Non-pigmented ciliary epithelial cell (primary cell): Measurements from ENCODE around the gene ASCC1.
A peak's percentile ranks its signal among the peaks of the same experiment; 100 is the strongest.
"Not testable (repeated sequence)": the region's sequence is repeated elsewhere in the genome, so short reads cannot be mapped to it uniquely, and the experiment has no call there.

ENCODE experiments used
- DNase-seq: peaks from one replicate; pipeline ENCODE4 v3.0.0-alpha.2; 2010; ENCODE audit warnings: low read depth

The ASCC1 gene

DNA sequence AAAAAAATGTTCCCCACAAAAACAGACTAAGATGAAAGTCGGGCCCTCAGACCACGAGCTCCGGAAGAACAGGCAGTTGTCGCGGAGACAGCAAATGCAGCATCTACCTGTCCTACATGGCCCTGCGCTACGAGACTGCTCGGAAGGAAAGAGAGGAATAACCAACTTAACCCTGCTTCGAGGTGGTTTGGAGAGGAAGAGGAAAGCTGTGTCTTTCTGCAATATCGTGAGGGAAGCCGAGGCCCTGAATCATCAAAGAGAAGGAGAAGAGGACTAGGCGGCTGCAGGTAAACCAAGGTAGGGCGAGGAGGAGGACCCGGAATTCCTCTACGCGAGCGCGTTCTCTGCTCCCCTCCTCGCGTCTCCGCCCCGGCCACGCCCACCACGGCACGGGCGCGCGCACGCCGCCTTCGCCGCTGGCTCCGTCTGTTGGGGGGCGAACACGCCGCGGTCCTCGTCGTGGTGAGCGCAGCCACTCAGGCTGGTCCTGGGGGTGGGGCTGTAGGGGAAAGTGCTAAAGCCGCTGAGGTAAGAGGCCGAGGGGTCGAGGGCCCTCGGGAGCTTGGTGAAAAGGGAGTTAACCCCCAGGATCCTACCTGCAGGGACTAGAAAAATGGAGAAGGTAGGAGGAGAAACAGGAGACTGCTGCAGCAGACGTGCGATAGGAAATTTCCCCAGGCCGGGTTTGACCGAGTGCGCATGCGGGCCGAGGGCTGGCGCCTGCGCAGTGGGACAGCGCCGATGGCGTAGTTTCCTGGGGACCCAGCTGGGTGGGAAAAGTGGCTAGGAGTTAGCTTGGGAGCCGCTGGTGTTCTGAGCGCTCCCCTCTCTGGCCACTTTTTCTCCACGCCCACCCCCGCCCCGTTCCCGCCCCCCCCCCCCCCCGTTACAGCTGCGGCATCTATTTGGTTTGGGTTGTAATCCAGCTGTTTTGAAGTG is at the start of gene ASCC1, which contains the start of gene ANAPC16:
Gene ASCC1, minus strand, starts transcription at position 666 of the 939 bp plus-strand sequence. CDS start 2,978 bp downstream, outside the sequence.
Gene ANAPC16, plus strand, starts transcription at position 402 of the 939 bp plus-strand sequence. CDS start 7,903 bp downstream, outside the sequence.
- DNase-seq = peak; percentile 46

DNA sequence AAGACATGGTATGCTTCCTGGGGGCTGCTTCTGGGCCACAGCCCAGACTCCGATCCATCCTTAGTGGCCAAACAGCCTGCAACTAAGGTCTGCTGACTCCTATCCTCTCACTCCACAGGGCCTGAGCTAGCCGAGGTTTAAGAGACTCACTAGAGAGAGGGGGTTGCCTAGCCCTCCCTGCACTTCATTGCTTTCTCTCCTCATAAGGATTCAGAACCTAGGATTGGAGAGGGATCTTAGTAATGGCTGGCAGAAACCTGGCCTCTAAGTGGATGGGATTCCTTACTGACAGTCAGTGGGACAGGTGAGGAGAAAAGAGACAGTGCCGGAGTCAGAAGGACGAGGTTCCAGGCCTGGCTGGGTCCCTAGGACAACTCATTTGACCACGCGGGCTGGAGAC is 49.4 kb upstream of the ASCC1 start:
- DNase-seq = no peak

GRCh38 chr10:72264536-72264935 is 48.5 kb upstream of the ASCC1 start:
- DNase-seq = no peak

DNA sequence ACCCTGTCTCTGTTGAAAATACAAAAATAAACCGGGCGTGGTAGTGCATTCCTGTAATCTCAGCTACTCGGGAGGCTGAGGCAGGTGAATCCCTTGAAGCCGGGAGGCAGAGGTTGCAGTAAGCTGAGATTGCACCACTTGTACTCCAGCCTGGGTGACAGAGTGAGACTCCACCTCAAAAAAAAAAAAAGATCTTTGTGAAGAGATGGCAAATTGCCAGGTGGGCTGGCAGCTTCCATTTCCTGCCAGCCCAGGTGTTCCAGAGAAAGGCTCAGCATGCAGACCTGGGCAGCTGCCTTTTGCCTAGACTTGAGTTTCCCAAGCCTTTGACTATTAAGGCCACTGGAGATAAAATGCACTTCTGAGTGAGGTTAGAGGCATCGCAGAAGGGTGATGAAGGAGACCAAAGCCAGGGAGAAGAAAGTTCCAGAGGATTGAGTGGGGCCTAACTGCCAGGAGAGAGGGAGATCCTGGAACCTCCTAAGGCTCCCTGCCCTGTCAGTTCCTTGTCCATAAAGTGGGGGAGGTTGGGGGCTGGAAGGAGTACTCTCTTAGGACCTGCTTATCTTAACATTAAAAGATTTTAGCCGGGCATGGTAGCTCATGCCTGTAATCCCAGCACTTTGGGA is 47.7 kb upstream of the ASCC1 start:
- no peak for DNase-seq

DNA sequence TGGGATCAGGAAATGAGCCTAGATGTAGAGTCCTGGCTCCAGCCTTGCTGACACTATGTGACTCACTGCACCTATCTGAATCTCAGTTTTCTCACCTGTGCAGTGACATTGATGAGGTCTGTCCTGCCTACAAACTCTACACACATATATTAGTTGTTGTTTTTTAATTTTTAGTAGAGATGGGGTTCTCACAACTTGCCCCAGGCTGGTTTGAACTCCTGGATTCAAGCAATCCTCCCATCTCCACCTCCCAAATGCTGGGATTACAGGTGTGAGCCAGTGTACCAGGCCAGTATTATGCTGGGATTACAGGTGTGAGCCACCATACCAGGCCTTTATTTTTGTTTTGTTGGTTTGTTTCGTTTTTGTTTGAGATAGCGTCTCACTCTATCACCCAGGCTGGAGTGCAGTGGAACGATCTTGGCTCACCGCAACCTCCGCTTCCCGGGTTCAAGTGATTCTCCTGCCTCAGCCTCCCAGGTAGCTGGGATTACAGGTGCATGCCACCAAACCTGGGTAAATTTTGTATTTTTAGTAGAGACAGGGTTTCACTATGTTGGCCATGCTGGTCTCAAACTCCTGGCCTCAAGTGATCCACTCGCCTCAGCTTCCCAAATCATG is 45.8 kb upstream of the ASCC1 start:
- DNase-seq = no peak

GRCh38 chr10:72260976-72261783 is 45.1 kb upstream of the ASCC1 start:
- no peak for DNase-seq

GRCh38 chr10:72260239-72260975 is 44.3 kb upstream of the ASCC1 start:
- no peak for DNase-seq

DNA sequence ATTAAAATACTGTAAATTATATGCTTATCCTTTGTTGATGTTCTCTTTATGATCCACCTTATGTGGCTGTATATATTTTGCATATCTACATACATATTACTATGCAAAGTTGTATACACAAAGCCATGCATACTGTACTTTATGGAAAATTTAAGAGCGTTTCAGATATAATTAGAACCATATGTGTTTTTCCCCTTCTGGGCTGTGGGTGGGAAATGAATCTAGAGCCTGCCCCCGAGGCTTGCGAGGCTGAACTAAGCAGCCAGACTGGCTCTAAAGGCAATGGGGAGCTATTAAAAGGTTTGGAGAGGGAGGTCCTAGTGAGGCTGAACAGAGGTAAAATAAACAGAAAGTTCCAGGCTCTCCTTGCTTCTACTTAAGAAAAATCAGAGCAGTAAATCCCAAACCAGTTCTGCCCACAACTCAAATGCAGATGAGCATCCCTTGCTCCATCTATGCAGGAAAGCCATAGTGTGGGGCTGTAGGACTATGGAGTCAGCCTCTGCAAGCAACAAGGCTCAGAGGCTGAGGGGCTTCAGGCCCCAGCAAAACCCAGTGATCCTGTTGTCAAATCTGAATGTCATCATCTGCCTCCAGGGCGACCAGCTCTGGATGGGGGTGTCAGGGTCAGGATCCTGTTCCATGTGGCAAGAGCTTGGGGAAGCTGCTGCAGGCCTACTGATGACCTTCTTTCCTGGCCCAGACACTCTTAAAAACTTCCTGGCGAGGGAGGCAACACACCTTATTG is 43.6 kb upstream of the ASCC1 start:
- DNase-seq = no peak

- no peak for DNase-seq
Observed at GRCh38 chr10:72258617-72259016, 42.5 kb upstream of the ASCC1 start.

GRCh38 chr10:72257051-72257892 is 41.2 kb upstream of the ASCC1 start:
- no peak for DNase-seq

GRCh38 chr10:72255977-72256729 is 40.1 kb upstream of the ASCC1 start:
- DNase-seq = no peak

- no peak for DNase-seq
Observed at GRCh38 chr10:72254813-72255568, 38.9 kb upstream of the ASCC1 start.

DNA sequence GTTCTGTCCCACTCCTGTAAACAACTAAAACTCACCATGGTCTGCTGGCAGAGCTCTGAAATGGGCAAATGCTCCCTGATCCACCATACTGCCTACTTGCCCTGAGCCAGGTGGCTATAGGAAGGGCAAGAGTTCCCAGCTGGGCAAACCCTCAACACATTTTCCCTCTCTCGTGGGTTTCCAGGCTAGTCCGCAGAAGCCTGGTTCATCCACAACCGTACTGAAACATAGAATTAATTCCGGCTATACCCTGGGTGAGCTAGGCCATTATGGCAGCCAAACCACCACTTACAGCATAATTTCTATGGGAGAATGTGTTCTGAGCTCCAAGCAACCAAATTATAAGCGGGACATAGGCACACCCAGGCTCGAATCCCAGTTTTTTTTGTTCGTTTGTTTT is 37.5 kb upstream of the ASCC1 start:
- no peak for DNase-seq

GRCh38 chr10:72252972-72253371 is 36.9 kb upstream of the ASCC1 start:
- no peak for DNase-seq

GRCh38 chr10:72251635-72252034 is 35.6 kb upstream of the ASCC1 start:
- no peak for DNase-seq

- peak; percentile 79 for DNase-seq
Observed at GRCh38 chr10:72250666-72251065, 34.6 kb upstream of the ASCC1 start.

DNA sequence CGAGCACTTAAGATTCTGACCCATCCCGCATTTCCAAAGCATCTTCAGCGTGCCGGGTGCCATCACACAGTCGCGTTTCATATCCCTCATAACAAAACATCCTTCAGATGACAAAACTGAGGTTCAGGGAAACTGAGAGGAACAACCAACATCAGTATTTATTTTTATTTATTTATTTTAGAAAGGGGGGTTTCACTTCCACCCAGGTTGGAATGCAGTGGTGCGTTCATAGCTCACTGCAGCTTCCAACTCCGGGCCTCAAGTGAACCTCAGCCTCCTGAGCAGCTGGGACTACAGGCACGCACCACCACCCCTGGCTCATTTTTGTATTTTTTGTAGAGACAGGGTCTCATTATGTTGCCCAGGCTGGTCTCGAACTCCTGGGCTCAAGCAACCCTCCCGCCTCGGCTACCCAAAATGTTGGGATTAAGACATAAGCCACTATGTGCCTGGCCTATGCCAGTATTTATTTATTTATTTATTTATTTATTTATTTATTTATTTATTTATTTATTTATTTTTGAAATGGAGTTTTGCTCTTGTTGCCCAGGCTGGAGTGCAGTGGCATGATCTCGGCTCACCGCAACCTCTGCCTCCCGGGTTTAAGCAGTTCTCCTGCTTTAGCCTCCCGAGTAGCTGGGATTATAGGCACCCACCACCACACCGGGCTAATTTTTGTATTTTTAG is 33.2 kb upstream of the ASCC1 start:
- DNase-seq = not testable (repeated sequence)
